Testis (tissue), 2 donors: Measurements from ENCODE around the gene SIGLEC5.

Source experiments
- POLR2A ChIP-seq: fragments of 450-650 bp; IDR thresholded peaks from one replicate; pipeline ENCODE4 v1.6.1; 2017; ENCODE audit warnings: antibody characterized with exemption, mild to moderate bottlenecking, moderate library complexity
- TF ChIP-seq, protein P1 (sequence below), 3 experiments: fragments of 450-650 bp in 2 of 3; fragments of 200-600 bp in 1 of 3; sonication (generic) in 1 of 3; IDR thresholded peaks; one replicate each; pipeline ENCODE4 v1.5.1; 2016 to 2019; ENCODE audit warnings: antibody characterized with exemption in 3 of 3, mild to moderate bottlenecking in 2 of 3, moderate library complexity in 1 of 3

DNA sequence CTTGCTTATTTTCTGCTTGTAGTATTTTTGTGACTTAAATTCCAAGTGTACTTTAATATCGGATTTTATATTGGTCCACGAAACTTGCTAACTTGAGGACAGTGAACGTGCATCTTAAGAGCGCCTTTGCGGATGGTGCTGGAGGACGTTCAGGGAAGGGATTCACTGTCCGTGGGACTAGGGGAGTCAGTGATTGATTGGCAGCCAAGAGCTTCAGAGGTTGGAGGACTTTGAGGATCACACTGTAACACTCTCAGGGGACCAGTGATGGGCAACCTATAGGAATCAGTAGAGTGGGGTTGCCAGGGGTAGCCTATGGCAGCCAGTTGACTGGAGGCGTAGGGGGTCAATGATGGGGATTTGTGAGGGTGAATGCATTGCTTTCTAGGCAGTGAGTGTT is 58.6 kb downstream of the SIGLEC5 start:
- TF ChIP-seq, protein P1, sequence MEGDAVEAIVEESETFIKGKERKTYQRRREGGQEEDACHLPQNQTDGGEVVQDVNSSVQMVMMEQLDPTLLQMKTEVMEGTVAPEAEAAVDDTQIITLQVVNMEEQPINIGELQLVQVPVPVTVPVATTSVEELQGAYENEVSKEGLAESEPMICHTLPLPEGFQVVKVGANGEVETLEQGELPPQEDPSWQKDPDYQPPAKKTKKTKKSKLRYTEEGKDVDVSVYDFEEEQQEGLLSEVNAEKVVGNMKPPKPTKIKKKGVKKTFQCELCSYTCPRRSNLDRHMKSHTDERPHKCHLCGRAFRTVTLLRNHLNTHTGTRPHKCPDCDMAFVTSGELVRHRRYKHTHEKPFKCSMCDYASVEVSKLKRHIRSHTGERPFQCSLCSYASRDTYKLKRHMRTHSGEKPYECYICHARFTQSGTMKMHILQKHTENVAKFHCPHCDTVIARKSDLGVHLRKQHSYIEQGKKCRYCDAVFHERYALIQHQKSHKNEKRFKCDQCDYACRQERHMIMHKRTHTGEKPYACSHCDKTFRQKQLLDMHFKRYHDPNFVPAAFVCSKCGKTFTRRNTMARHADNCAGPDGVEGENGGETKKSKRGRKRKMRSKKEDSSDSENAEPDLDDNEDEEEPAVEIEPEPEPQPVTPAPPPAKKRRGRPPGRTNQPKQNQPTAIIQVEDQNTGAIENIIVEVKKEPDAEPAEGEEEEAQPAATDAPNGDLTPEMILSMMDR (IDR thresholded peaks at IDR 0.05), result no peak
- TF ChIP-seq POLR2A, result no peak
